LNCaP clone FGC (cell line): ENCODE results near the gene UROC1.

Experiments
- DNase-seq: peaks from one replicate; pipeline ENCODE4 v3.0.0-alpha.2; 2011; ENCODE audit warnings: low read depth
- H3K4me3 ChIP-seq: 2 replicates; pipeline ENCODE4 v1.5.1; 2011; ENCODE audit warnings: mild to moderate bottlenecking, low read depth, low read length, control low read depth
- CTCF ChIP-seq: IDR thresholded peaks from 2 replicates; pipeline ENCODE4 v1.5.1; 2012; ENCODE audit warnings: mild to moderate bottlenecking; ENCODE audit not compliant: control insufficient read depth, insufficient read depth; ENCODE audit errors: extremely low read depth

Gene UROC1

GRCh38 chr3:126472277-126473006 is 45.1 kb downstream of the UROC1 start:
- peak overlapping the region; percentile 36 for H3K4me3 ChIP-seq
- peak; percentile 86 for DNase-seq
- peak; percentile 29; the same call in 1 of the 2 replicates for TF ChIP-seq CTCF

- no peak for TF ChIP-seq CTCF
- no peak overlapping the region for H3K4me3 ChIP-seq
- DNase-seq = no peak
These were observed 48.1 kb downstream of the UROC1 start for GRCh38 chr3:126469479-126469878.

- TF ChIP-seq CTCF = no peak
- DNase-seq = no peak
- no peak overlapping the region for H3K4me3 ChIP-seq
These were observed 49.3 kb downstream of the UROC1 start for GRCh38 chr3:126468028-126468891.

- TF ChIP-seq CTCF = no peak
- DNase-seq = no peak
- H3K4me3 ChIP-seq = no peak overlapping the region
These were observed 50.0 kb downstream of the UROC1 start for GRCh38 chr3:126467611-126467955.

- H3K4me3 ChIP-seq = no peak overlapping the region
- DNase-seq = no peak
- no peak for TF ChIP-seq CTCF
These were observed 50.5 kb downstream of the UROC1 start for GRCh38 chr3:126466886-126467610.

- H3K4me3 ChIP-seq = no peak overlapping the region
- no peak for DNase-seq
- TF ChIP-seq CTCF = no peak
These were observed 51.5 kb downstream of the UROC1 start for GRCh38 chr3:126465928-126466544.
